CD4-positive, alpha-beta T cell treated with Interleukin-10 for 1 hour (primary cell): ENCODE results near the gene HNRNPF.
"Not testable (repeated sequence)": the region's sequence is repeated elsewhere in the genome, so short reads cannot be mapped to it uniquely, and the experiment has no call there.

Experiments
- DNase-seq: peaks from one replicate; pipeline ENCODE4 v3.0.0-alpha.2; 2020

Gene HNRNPF

GRCh38 chr10:43395571-43396060 lies 13.4 kb downstream of the HNRNPF start:
- no peak for DNase-seq

GRCh38 chr10:43394868-43395267 lies 14.1 kb downstream of the HNRNPF start:
- no peak for DNase-seq

GRCh38 chr10:43393606-43394360 lies 15.2 kb downstream of the HNRNPF start:
- no peak for DNase-seq

- DNase-seq: not testable (repeated sequence)
Measured at GRCh38 chr10:43393186-43393585, 15.8 kb downstream of the HNRNPF start.

- DNase-seq: no peak
Measured at GRCh38 chr10:43392748-43393147, 16.2 kb downstream of the HNRNPF start.

GRCh38 chr10:43391496-43391895 lies 17.5 kb downstream of the HNRNPF start:
- DNase-seq: no peak

GRCh38 chr10:43390759-43391158 lies 18.2 kb downstream of the HNRNPF start:
- peak; percentile 57 for DNase-seq

GRCh38 chr10:43390333-43390732 lies 18.7 kb downstream of the HNRNPF start:
- no peak for DNase-seq

GRCh38 chr10:43389867-43390266 lies 19.1 kb downstream of the HNRNPF start:
- DNase-seq: no peak

- no peak for DNase-seq
Measured at GRCh38 chr10:43387678-43388032, 21.3 kb downstream of the HNRNPF start.

GRCh38 chr10:43386981-43387677 lies 21.9 kb downstream of the HNRNPF start:
- no peak for DNase-seq

- DNase-seq: no peak
Measured at GRCh38 chr10:43386549-43386948, 22.4 kb downstream of the HNRNPF start.

GRCh38 chr10:43385412-43386004 lies 23.5 kb downstream of the HNRNPF start:
- DNase-seq: no peak

GRCh38 chr10:43384252-43385221 lies 24.4 kb downstream of the HNRNPF start:
- no peak for DNase-seq

GRCh38 chr10:43383204-43383971 lies 25.6 kb downstream of the HNRNPF start:
- no peak for DNase-seq

GRCh38 chr10:43380610-43381222 lies 28.3 kb downstream of the HNRNPF start:
- DNase-seq: no peak

- no peak for DNase-seq
Measured at GRCh38 chr10:43377424-43377883, 31.5 kb downstream of the HNRNPF start.

GRCh38 chr10:43376828-43377423 lies 32.1 kb downstream of the HNRNPF start:
- no peak for DNase-seq

GRCh38 chr10:43376046-43376635 lies 32.8 kb downstream of the HNRNPF start:
- no peak for DNase-seq

GRCh38 chr10:43375401-43376020 lies 33.5 kb downstream of the HNRNPF start:
- DNase-seq: no peak
